Measurements from ENCODE around the gene FRMD4B.

GRCh38 chr3:69360690-69361089 lies 25.2 kb downstream of the FRMD4B start:
- TF ChIP-seq GATA3 (IDR thresholded peaks at IDR 0.05; ENCODE audit: low read depth, low read length) = no peak
- TF ChIP-seq GATA2 (IDR thresholded peaks at IDR 0.05; ENCODE audit: low read depth, low read length) = no peak
